ENCODE results near the gene EIF5. TPM values are rescaled to one million over a fixed set of nuclear protein-coding genes. Genes with fewer than 3 reads are reported as not detected.

Gene EIF5
- total RNA-seq, 1 donor from 2014 or later, result 214 TPM

DNA sequence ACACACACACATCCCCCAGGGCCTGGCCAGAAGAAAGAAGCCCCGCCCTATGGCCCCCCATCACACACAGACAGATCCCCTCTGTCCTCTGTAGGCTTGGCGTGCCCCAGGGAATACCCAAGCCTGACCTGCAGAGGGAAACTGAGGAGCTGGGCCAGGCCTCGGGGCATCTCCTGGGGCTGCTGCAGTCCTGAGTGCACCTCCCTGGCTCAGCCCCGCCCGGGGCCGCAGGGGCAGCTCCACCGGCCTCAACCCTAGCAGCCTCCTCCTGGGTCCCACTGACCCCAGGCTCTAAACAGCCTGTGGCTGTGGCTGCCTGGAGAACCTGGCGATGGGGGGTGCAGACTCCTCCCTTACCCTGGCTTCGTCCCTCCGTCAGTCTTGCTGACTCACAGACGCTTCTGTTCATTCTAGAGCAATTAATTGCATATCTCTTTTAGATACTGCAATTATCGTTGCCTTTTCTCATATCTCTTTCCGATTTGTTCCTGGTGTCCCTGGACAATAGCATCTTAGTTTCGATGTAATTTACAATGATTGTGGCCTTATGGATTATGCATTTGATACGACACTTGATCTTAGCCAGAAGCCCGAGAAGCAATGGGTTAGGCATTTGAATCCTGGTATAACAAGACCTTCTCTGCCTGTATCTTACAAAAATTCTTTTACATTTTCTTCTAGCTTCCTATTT, 45.8 kb upstream of the EIF5 start:
- TF ChIP-seq, protein P1, sequence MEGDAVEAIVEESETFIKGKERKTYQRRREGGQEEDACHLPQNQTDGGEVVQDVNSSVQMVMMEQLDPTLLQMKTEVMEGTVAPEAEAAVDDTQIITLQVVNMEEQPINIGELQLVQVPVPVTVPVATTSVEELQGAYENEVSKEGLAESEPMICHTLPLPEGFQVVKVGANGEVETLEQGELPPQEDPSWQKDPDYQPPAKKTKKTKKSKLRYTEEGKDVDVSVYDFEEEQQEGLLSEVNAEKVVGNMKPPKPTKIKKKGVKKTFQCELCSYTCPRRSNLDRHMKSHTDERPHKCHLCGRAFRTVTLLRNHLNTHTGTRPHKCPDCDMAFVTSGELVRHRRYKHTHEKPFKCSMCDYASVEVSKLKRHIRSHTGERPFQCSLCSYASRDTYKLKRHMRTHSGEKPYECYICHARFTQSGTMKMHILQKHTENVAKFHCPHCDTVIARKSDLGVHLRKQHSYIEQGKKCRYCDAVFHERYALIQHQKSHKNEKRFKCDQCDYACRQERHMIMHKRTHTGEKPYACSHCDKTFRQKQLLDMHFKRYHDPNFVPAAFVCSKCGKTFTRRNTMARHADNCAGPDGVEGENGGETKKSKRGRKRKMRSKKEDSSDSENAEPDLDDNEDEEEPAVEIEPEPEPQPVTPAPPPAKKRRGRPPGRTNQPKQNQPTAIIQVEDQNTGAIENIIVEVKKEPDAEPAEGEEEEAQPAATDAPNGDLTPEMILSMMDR (IDR thresholded peaks at IDR 0.05), result no peak
- Mint-ChIP-seq H3K27ac (ENCODE audit: unreplicated experiment) (no peak overlapping the region), H3K27me3 (ENCODE audit: unreplicated experiment) (peaks cover 55% of the 10 kb centered on the region), H3K9me3 (ENCODE audit: unreplicated experiment) (no peaks in the 10 kb centered on the region), H3K4me1 (ENCODE audit: unreplicated experiment) (peaks cover 2% of the 10 kb centered on the region), H3K4me3 (ENCODE audit: unreplicated experiment) (no peak overlapping the region), H3K36me3 (ENCODE audit: unreplicated experiment) (no peaks in the 10 kb centered on the region)
- no peak for DNase-seq (ENCODE audit: extremely low spot score, unreplicated experiment)

GRCh38 chr14:103290056-103290455, 44.0 kb upstream of the EIF5 start:
- Mint-ChIP-seq H3K36me3 (ENCODE audit: unreplicated experiment) (no peaks in the 10 kb centered on the region), H3K4me3 (ENCODE audit: unreplicated experiment) (no peak overlapping the region), H3K4me1 (ENCODE audit: unreplicated experiment) (no peaks in the 10 kb centered on the region), H3K9me3 (ENCODE audit: unreplicated experiment) (no peaks in the 10 kb centered on the region), H3K27ac (ENCODE audit: unreplicated experiment) (no peak overlapping the region), H3K27me3 (ENCODE audit: unreplicated experiment) (peaks cover 45% of the 10 kb centered on the region)
- TF ChIP-seq, protein P1 (IDR thresholded peaks at IDR 0.05), result no peak
- no peak for DNase-seq (ENCODE audit: extremely low spot score, unreplicated experiment)

DNA sequence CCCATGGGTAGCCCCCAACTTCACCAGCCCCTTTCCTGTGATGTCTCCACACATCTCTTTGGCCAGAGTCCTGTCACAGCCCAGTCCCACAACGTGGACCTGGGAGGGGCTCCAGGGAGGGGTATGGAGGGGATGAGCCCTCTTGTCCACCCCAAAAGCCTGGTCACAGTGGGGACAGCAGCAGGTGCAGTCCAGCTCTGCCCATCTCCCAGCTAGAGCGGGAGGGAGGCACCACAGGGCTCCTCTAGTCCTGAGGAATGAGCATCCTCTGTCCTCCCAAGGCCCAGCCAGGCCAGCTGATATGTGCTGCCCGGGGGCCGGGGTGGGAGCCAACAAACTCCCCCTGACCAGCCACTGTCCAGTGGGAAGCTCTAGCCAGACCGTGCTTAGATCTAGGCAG, 43.5 kb upstream of the EIF5 start:
- TF ChIP-seq, protein P1 (IDR thresholded peaks at IDR 0.05), result no peak
- DNase-seq (ENCODE audit: extremely low spot score, unreplicated experiment), result no peak
- Mint-ChIP-seq H3K9me3 (ENCODE audit: unreplicated experiment) (no peaks in the 10 kb centered on the region), H3K27me3 (ENCODE audit: unreplicated experiment) (peaks cover 41% of the 10 kb centered on the region), H3K4me3 (ENCODE audit: unreplicated experiment) (no peak overlapping the region), H3K36me3 (ENCODE audit: unreplicated experiment) (no peaks in the 10 kb centered on the region), H3K4me1 (ENCODE audit: unreplicated experiment) (no peaks in the 10 kb centered on the region), H3K27ac (ENCODE audit: unreplicated experiment) (no peak overlapping the region)

GRCh38 chr14:103290961-103291360, 43.1 kb upstream of the EIF5 start:
- H3K36me3 Mint-ChIP-seq (ENCODE audit: unreplicated experiment), result no peaks in the 10 kb centered on the region
- no peak for DNase-seq (ENCODE audit: extremely low spot score, unreplicated experiment)
- TF ChIP-seq, protein P1 (IDR thresholded peaks at IDR 0.05), result no peak
- H3K27me3 Mint-ChIP-seq (ENCODE audit: unreplicated experiment), result peaks cover 39% of the 10 kb centered on the region
- no peaks in the 10 kb centered on the region for H3K4me1 Mint-ChIP-seq (ENCODE audit: unreplicated experiment)
- H3K4me3 Mint-ChIP-seq (ENCODE audit: unreplicated experiment), result no peak overlapping the region
- H3K27ac Mint-ChIP-seq (ENCODE audit: unreplicated experiment), result no peak overlapping the region
- no peaks in the 10 kb centered on the region for H3K9me3 Mint-ChIP-seq (ENCODE audit: unreplicated experiment)

DNA sequence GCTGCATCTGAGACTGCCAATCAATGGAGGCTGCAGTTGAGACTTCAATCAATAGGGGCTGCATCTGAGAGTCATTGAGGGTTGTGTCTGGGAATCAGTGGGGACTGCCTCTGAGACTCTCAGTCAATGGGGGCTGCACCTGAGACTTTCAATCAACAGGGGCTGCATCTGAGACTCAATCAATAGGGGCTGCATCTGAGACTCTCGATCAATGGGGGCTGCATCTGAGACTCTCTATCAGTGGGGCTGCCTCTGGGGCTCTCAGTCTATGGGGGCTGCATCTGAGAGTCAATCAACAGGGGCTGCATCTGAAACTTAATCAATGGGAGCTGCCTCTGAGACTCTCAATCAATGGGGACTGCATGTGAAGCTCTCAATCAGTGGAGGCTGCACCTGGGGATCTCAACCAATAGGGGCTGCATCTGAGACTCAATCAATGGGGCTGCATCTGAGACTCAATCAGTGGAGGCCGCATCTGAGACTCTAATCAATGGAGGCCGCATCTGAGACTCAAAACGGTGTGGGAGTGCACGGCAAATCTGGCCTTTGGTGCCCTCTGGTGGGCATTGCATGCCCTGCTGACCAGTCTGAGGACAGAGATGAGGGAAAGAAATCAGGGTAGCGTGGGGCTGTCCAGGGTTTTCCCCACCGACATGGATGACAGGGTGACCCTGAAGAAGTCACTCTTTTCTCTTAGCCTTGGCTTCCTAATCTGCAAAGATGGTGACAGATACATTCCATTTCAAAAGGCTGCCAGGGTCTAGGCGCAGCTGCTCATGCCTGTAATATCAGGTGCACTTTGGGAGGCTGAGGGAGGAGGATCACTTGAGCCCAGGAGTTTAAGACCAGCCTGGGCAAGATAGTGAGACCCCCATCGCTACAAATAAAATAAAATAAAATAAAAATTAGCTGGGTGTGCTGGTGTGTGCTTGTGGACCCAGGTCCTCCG, 41.3 kb upstream of the EIF5 start:
- peak; percentile 93 for DNase-seq (ENCODE audit: extremely low spot score, unreplicated experiment)
- H3K4me1 Mint-ChIP-seq (ENCODE audit: unreplicated experiment), result no peaks in the 10 kb centered on the region
- H3K4me3 Mint-ChIP-seq (ENCODE audit: unreplicated experiment), result no peak overlapping the region
- H3K27ac Mint-ChIP-seq (ENCODE audit: unreplicated experiment), result no peak overlapping the region
- H3K27me3 Mint-ChIP-seq (ENCODE audit: unreplicated experiment), result peaks cover 29% of the 10 kb centered on the region
- H3K36me3 Mint-ChIP-seq (ENCODE audit: unreplicated experiment), result no peaks in the 10 kb centered on the region
- H3K9me3 Mint-ChIP-seq (ENCODE audit: unreplicated experiment), result no peaks in the 10 kb centered on the region
- TF ChIP-seq, protein P1 (IDR thresholded peaks at IDR 0.05), result peak; percentile 96

Measured in osteocyte (in vitro differentiated cells).